GM12878 (cell line): ENCODE measurements around the gene TBC1D20. TPM values are rescaled to one million over a fixed set of nuclear protein-coding genes. Genes with fewer than 3 reads are reported as not detected.

Experiments used
- HDGF ChIP-seq: fragments of 450-650 bp; IDR thresholded peaks from 2 replicates; pipeline ENCODE4 v1.6.1; 2016; ENCODE audit warnings: antibody characterized with exemption
- IKZF2 ChIP-seq, 2 experiments: fragments of 450-650 bp; IDR thresholded peaks; 2 replicates each; pipeline ENCODE4 v1.6.1; 2017; ENCODE audit warnings: mild to moderate bottlenecking in 2 of 2, moderate library complexity in 2 of 2
- RB1 ChIP-seq: fragments of 450-650 bp; formaldehyde crosslinking; IDR thresholded peaks from 2 replicates; pipeline ENCODE4 v1.6.1; 2017; ENCODE audit warnings: mild to moderate bottlenecking, borderline replicate concordance
- SREBF2 ChIP-seq: IDR thresholded peaks from 2 replicates; pipeline ENCODE4 v1.6.1; 2012; ENCODE audit warnings: mild to moderate bottlenecking, low read length
- TCF7 ChIP-seq: IDR thresholded peaks from 2 replicates; pipeline ENCODE4 v1.6.1; 2014; ENCODE audit warnings: antibody characterized with exemption, borderline replicate concordance
- polyA plus RNA-seq, 11 experiments: library from polyadenylated mRNA; depleted of rRNA in 4 of 11; unstranded in 6 of 11; stranded (reverse) in 5 of 11; fragments of >200 nt; fragmentation: Nextera tagmentation in 4 of 11; fragmentation: Illumina TruSeq in 1 of 11; extraction: Ambion mirVana in 4 of 11; extraction: Trizol in 1 of 11; gene quantifications; 1 replicate in 1 of 11; 2 replicates in 10 of 11; pipeline versions ENCODE4 v1.2.1 to v1.2.3, GENCODE V29; 2011 to 2016; ENCODE audit warnings: inconsistent platforms in 2 of 11, missing spikeins in 2 of 11, low read depth in 1 of 11
- total RNA-seq, 4 experiments: library from RNA; depleted of rRNA in 3 of 4; stranded (reverse); fragments of >200 nt in 3 of 4; fragmentation: Illumina TruSeq in 1 of 4; extraction: Trizol in 1 of 4; gene quantifications; 2 replicates each; pipeline versions ENCODE4 v1.2.1 to v1.2.3, GENCODE V29; 2013 to 2021
- TF ChIP-seq, protein P1 (sequence below): fragments of 450-650 bp; IDR thresholded peaks from 2 replicates; pipeline ENCODE4 v1.6.1; 2017; ENCODE audit warnings: mild to moderate bottlenecking, moderate library complexity
- TF ChIP-seq, protein P2 (sequence below): fragments of 450-650 bp; IDR thresholded peaks from 2 replicates; pipeline ENCODE4 v1.6.1; 2017; ENCODE audit warnings: mild to moderate bottlenecking, low read depth, inconsistent platforms; ENCODE audit not compliant: poor library complexity, severe bottlenecking
- TF ChIP-seq, protein P3 (sequence below): fragments of 150-350 bp; IDR thresholded peaks from 2 replicates; pipeline ENCODE4 v1.6.1; 2014; ENCODE audit warnings: mild to moderate bottlenecking, low read depth, low read length

Gene TBC1D20
- total and polyA plus RNA-seq, 10 of the 15 experiments (the other 5 are each of a cell fraction or from before 2014, with no cell fraction given) = 4.3 to 17.9 (median 11.2) TPM

DNA sequence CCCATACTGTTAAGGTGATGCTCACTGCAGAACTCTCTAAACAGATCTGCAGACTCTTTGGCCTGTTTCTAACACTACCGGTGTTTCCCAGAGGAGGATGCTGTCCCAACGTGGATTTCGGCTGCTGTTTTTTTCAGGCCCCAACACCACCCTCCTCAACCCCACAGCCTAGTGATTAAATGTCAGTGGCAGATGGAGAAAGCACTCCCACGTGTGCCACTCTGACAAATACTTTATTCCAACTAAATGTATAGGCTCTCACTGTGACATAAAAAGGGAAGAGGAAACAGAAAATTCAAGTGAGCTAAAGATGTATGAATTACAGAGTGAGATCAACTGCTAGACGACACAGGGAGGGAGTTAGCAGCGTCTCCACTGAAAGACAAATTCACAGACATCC is 3.6 kb downstream of the TBC1D20 start (continued):
- TF ChIP-seq, protein P1, sequence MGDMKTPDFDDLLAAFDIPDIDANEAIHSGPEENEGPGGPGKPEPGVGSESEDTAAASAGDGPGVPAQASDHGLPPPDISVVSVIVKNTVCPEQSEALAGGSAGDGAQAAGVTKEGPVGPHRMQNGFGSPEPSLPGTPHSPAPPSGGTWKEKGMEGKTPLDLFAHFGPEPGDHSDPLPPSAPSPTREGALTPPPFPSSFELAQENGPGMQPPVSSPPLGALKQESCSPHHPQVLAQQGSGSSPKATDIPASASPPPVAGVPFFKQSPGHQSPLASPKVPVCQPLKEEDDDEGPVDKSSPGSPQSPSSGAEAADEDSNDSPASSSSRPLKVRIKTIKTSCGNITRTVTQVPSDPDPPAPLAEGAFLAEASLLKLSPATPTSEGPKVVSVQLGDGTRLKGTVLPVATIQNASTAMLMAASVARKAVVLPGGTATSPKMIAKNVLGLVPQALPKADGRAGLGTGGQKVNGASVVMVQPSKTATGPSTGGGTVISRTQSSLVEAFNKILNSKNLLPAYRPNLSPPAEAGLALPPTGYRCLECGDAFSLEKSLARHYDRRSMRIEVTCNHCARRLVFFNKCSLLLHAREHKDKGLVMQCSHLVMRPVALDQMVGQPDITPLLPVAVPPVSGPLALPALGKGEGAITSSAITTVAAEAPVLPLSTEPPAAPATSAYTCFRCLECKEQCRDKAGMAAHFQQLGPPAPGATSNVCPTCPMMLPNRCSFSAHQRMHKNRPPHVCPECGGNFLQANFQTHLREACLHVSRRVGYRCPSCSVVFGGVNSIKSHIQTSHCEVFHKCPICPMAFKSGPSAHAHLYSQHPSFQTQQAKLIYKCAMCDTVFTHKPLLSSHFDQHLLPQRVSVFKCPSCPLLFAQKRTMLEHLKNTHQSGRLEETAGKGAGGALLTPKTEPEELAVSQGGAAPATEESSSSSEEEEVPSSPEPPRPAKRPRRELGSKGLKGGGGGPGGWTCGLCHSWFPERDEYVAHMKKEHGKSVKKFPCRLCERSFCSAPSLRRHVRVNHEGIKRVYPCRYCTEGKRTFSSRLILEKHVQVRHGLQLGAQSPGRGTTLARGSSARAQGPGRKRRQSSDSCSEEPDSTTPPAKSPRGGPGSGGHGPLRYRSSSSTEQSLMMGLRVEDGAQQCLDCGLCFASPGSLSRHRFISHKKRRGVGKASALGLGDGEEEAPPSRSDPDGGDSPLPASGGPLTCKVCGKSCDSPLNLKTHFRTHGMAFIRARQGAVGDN = no peak
- no peak for TF ChIP-seq TCF7
- TF ChIP-seq SREBF2 = no peak
- TF ChIP-seq, protein P2, sequence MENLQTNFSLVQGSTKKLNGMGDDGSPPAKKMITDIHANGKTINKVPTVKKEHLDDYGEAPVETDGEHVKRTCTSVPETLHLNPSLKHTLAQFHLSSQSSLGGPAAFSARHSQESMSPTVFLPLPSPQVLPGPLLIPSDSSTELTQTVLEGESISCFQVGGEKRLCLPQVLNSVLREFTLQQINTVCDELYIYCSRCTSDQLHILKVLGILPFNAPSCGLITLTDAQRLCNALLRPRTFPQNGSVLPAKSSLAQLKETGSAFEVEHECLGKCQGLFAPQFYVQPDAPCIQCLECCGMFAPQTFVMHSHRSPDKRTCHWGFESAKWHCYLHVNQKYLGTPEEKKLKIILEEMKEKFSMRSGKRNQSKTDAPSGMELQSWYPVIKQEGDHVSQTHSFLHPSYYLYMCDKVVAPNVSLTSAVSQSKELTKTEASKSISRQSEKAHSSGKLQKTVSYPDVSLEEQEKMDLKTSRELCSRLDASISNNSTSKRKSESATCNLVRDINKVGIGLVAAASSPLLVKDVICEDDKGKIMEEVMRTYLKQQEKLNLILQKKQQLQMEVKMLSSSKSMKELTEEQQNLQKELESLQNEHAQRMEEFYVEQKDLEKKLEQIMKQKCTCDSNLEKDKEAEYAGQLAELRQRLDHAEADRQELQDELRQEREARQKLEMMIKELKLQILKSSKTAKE = no peak
- TF ChIP-seq HDGF = no peak
- TF ChIP-seq, protein P3, sequence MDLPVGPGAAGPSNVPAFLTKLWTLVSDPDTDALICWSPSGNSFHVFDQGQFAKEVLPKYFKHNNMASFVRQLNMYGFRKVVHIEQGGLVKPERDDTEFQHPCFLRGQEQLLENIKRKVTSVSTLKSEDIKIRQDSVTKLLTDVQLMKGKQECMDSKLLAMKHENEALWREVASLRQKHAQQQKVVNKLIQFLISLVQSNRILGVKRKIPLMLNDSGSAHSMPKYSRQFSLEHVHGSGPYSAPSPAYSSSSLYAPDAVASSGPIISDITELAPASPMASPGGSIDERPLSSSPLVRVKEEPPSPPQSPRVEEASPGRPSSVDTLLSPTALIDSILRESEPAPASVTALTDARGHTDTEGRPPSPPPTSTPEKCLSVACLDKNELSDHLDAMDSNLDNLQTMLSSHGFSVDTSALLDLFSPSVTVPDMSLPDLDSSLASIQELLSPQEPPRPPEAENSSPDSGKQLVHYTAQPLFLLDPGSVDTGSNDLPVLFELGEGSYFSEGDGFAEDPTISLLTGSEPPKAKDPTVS = no peak
- TF ChIP-seq IKZF2 (IDR thresholded peaks at IDR 0.05) = no peak
- no peak for TF ChIP-seq RB1
